Coronary artery (tissue), 2 donors: Measurements from ENCODE around the gene DOCK3.
"Not testable (repeated sequence)": the region's sequence is repeated elsewhere in the genome, so short reads cannot be mapped to it uniquely, and the experiment has no call there.

Experiments
- DNase-seq: peaks from one replicate; pipeline ENCODE4 v3.0.0-alpha.2; 2017; ENCODE audit warnings: low spot score
- H3K27ac ChIP-seq, 2 donors: fragments of 200-600 bp; sonication (generic); one replicate each; pipeline ENCODE4 v1.5.1; 2016 to 2019
- H3K4me3 ChIP-seq: fragments of 200-600 bp; sonication (generic); 2 replicates; pipeline ENCODE4 v1.5.1; 2016; ENCODE audit warnings: mild to moderate bottlenecking, moderate library complexity
- TF ChIP-seq, protein P1 (sequence below): fragments of 200-600 bp; sonication (generic); IDR thresholded peaks from one replicate; pipeline ENCODE4 v1.5.1; 2019; ENCODE audit warnings: antibody characterized with exemption

The DOCK3 gene

GRCh38 chr3:50950591-50950990, 275.9 kb downstream of the DOCK3 start:
- Histone ChIP-seq H3K4me3 (peak overlapping the region; percentile 17), H3K27ac (no peak overlapping the region)
- no peak for DNase-seq
- TF ChIP-seq, protein P1, sequence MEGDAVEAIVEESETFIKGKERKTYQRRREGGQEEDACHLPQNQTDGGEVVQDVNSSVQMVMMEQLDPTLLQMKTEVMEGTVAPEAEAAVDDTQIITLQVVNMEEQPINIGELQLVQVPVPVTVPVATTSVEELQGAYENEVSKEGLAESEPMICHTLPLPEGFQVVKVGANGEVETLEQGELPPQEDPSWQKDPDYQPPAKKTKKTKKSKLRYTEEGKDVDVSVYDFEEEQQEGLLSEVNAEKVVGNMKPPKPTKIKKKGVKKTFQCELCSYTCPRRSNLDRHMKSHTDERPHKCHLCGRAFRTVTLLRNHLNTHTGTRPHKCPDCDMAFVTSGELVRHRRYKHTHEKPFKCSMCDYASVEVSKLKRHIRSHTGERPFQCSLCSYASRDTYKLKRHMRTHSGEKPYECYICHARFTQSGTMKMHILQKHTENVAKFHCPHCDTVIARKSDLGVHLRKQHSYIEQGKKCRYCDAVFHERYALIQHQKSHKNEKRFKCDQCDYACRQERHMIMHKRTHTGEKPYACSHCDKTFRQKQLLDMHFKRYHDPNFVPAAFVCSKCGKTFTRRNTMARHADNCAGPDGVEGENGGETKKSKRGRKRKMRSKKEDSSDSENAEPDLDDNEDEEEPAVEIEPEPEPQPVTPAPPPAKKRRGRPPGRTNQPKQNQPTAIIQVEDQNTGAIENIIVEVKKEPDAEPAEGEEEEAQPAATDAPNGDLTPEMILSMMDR = no peak

DNA sequence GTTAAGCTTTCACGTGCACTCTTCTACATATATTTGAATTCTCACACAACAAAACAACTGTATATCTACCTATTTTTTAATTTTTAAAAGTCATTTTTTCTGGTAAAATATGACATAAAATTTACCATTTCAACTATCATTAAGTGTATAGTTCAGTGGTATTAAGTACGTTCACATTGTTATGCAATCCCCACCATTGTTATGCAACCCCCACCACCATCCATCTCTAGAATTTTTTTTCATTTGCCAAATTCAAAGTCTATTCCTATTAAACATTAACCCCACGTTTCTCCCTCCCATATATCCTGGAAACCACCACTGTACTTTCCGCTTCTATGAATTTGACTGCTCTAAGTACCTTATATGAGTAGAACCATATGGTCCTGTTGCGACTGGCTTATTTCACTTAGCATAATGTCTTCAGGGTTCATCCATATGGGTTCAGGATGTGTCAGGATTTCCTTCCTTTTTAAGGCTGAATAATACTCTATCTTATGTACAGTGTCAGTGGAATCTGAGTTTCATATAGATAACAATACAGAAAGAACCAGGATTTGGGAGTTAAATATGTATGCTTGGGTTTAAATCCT, 279.2 kb downstream of the DOCK3 start:
- H3K27ac ChIP-seq = no peak overlapping the region
- TF ChIP-seq, protein P1 = no peak

GRCh38 chr3:50961386-50961785, 286.7 kb downstream of the DOCK3 start:
- H3K27ac ChIP-seq = no peak overlapping the region
- TF ChIP-seq, protein P1 = no peak
- DNase-seq = no peak

More for the DNA sequence above, 279.2 kb downstream of the DOCK3 start:
- no peak for DNase-seq
- no peak overlapping the region for H3K4me3 ChIP-seq

DNA sequence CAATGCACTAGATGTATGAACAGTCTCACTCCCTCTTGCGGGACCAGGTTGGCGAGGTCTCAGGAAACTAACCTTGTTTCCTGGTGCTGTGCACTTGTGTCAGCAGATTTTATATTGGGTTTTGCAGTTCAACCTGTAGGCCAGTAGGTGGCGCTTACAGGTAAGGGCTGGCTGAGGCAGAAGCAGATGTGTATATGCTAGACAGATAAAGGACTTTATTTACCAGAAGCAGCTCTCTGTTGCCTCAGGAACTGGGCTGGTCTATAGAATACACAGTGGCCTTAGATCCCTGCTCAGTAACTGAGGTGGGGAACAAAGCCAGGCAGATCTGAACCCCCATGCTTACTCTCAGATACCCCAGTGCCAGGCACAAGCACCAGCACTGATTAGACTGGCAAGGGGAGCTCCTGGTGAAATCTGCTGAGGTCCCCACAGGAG, 296.8 kb downstream of the DOCK3 start:
- DNase-seq = no peak
- H3K27ac ChIP-seq = no peak overlapping the region
- TF ChIP-seq, protein P1 = peak; percentile 21
- no peak overlapping the region for H3K4me3 ChIP-seq

More at GRCh38 chr3:50961386-50961785, 286.7 kb downstream of the DOCK3 start:
- H3K4me3 ChIP-seq = no peak overlapping the region

DNA sequence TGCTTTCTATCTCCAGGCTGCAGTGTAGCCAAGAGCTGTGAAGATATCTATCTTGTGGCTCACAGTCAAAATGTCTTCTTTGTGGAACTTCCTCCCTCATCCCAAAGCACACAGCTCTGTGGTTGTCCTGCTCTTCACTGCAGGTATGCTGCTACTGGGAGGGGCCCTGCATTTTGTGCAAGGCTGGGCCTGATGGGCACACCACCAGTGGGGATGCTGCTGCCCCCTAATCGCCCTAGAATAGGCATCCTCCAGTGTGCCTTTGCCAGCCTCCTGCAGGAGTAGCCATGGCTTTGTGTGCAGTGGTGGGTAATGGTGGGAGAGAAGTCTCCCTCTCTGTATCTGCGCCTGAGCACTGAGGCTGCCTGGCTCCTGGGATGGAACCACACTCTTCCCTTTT, 297.3 kb downstream of the DOCK3 start:
- H3K4me3 ChIP-seq = no peak overlapping the region
- TF ChIP-seq, protein P1 = no peak
- no peak overlapping the region for H3K27ac ChIP-seq
- DNase-seq = no peak

DNA sequence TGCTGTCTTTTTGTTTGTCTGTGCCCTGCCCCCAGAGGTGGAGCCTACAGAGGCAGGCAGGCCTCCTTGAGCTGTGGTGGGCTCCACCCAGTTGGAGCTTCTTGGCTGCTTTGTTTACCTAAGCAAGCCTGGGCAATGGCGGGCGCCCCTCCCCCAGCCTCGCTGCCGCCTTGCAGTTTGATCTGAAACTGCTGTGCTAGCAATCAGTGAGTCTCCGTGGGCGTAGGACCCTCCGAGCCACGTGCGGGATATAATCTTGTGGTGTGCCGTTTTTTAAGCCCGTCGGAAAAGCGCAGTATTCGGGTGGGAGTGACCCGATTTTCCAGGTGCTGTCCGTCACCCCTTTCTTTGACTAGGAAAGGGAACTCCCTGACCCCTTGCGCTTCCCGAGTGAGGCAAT, 303.9 kb downstream of the DOCK3 start:
- not testable (repeated sequence) for DNase-seq, H3K27ac ChIP-seq, H3K4me3 ChIP-seq

GRCh38 chr3:50978991-50979667, 304.4 kb downstream of the DOCK3 start:
- H3K4me3 ChIP-seq = no peak overlapping the region
- TF ChIP-seq, protein P1 = no peak
- DNase-seq = no peak
- H3K27ac ChIP-seq = no peak overlapping the region
